GM19452 (cell line): ENCODE results near the gene ATP11A.

Experiments used
- ATAC-seq: cut with Tn5 transposase; IDR thresholded peaks from one replicate; pipeline ENCODE4 v1.9.1; 2021; ENCODE audit not compliant: unreplicated experiment

ATP11A gene

DNA sequence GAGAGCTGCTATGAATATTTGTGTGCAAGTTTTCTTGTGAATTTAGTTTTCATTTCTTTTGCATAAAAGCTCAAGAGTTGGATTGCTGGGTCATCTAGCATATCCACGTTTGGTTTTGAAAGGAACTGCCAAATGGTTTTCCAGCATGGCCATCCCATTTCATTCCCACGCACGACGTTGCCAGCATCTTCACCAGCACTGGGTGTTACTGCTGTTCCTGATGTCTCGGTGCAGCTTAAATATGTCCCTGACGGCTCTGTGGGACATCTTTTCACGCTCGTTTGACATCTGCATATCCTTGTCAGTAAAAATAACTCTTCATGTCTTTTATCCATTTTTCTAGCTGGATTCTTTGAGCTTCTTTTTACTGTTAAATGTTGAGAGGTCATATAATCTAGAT lies 123.7 kb downstream of the ATP11A start:
- no peak for ATAC-seq

DNA sequence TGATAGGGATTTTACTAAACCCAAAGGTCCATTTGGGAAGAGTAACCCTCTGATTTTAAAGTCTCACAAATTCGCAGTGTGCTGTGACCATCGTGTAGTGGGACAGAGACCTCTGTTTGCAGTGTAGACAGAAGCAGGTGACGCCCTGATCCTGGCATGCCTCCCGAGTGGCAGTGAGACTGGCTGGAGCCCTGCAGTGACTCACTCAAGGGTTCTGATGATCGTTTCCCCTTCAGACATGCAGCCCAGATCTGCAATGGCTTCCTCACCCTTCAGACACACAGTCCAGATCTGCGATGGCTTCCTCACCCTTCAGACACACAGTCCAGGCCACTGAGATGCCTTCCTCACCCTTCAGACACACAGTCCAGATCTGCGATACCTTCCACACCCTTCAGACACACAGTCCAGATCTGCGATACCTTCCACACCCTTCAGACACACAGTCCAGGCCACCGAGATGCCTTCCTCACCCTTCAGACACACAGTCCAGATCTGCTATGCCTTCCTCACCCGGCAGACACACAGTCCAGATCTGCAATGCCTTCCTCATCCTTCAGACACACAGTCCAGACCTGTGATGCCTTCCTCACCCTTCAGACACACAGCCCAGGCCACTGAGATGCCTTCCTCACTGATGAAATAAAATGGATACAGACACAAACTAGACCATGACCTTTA lies 125.2 kb downstream of the ATP11A start:
- no peak for ATAC-seq

DNA sequence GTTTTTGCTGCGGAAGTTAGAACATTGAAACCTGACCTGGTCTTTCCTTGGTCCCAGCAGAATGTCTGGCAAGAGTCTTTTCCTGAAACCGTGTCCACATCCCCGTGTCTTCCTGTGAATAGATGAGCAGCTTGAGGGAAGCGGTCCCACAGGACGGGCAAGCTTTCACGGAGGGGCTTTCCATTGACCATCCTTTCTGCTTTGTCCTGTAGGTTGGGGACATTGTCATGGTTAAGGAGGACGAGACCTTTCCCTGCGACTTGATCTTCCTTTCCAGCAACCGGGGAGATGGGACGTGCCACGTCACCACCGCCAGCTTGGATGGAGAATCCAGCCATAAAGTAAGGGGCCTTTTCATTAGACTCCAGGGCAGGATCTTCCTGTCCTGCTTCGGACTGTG lies 126.0 kb downstream of the ATP11A start:
- ATAC-seq: no peak

DNA sequence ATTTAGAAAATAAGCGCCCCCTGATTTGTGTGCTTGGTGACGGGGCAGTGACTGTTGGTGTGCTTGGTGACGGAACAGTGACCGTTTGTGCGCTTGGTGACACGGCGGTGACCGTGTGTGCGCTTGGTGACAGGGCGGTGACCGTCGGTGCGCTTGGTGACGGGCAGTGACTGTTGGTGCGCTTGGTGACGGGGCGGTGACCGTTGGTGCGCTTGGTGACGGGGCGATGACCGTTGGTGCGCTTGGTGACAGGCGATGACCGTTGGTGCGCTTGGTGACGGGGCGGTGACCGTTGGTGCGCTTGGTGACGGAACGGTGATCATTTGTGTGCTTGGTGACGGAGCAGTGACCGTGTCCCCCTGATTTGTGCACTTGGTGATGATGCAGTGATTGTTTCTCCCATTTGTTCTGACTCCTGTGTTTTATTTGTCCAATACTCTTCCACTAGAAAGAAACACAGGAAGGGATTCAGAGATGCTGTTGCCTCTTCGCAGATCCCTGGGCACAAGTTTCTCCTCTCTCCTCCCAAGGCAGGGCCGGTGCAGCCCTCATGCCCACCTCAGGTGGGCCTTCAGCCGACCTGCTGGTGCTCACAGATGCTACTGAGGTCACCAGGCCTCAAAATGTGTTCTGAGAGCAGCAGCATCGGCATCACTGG lies 128.3 kb downstream of the ATP11A start:
- ATAC-seq: no peak

DNA sequence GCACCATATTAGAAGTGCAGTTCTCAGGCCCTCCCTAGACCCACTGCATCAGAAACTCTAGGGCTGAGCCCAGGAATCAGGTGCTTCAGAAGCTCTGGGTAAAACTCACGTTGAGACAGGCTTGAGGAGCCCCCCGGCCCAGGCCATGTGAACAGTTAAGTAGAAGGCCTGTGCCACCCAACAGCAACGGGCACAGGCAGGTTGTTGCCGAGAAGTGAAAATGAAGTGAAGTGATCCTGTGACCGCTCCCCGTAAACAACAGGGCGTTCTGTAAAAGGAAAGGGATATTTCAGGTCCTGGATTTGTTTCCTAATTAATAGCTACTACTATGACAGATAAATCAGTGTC lies 128.8 kb downstream of the ATP11A start:
- ATAC-seq: no peak

DNA sequence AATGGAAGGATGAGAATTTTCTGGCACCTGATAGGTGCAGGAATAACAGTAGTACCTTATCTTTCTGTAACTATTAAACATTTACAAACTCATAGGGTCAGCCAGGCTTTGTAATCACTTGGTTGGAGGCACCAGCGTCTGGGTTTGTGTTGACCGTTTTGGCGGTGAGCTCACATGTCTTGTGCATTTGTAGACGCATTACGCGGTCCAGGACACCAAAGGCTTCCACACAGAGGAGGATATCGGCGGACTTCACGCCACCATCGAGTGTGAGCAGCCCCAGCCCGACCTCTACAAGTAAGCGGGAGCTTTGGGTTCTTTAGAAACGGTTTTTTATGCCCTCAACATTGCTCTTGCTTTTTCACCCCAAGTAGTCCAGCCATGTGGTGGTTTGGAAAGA lies 129.3 kb downstream of the ATP11A start:
- ATAC-seq: no peak

DNA sequence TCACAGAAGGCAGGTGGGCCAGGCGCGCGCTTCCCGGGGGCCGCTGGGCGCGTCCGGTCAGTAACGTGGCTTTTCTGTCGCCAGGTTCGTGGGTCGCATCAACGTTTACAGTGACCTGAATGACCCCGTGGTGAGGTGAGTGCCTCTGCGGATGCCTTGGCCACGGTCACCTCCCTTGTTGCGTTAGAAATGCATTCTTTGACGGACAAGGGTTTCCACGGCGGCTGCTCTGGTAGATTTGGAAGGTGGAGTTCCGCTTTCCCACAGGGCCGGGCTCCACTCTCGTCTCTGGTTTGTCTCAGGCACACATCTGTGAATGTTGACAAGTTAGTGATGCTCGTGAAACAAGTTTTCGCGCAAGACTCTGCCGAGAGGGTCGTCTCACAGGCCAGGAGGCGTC lies 130.0 kb downstream of the ATP11A start:
- no peak for ATAC-seq

DNA sequence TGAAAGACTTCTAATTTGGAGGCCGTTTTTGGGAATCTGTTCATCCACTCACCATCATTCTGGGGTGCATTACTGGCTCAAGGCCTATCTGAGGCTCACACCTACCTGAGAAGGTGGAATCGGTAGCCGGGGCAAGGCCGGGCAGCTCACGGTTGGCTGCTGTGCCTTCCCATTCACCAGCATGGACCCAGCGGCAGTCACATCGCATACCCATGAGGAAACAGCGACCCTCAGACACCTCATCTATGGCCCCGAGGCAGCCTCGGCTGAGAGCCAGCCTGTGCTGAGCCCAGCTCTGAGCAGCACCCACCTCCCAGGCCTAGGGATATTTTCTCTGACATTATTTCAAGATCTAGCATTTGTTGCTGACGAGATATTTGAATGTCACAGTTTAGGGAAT lies 130.5 kb downstream of the ATP11A start:
- ATAC-seq: no peak

DNA sequence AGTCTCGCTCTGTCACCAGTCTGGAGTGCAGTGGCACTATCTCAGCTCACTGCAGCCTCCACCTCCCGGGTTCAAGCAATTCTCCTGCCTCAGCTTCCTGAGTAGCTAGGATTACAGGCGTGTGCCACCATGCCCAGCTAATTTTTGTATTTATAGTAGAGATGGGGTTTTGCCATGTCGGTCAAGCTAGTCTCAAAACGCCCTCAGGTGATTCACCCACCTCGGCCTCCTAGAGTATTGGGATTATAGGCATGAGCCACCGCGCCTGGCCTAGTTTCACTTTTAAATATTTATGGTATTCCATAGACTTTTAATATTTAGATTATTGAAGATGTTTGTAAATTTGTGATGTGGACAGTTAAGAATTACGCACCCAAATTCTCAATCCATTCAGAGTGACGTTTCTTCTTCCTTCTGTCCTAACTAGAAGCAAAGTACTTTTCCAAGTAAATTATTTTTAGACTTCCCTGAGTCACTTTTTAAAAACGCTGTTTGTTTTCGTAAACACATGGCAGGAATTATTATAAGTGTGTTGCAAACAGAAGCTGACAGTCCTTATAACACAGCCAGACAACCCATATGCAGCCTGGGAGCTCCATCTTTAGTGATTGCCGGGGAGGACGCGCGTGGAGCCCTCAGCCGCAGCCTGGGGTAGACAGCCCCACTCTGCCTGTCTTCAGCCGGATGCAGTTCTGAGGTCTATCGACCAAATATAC lies 131.7 kb downstream of the ATP11A start:
- no peak for ATAC-seq

DNA sequence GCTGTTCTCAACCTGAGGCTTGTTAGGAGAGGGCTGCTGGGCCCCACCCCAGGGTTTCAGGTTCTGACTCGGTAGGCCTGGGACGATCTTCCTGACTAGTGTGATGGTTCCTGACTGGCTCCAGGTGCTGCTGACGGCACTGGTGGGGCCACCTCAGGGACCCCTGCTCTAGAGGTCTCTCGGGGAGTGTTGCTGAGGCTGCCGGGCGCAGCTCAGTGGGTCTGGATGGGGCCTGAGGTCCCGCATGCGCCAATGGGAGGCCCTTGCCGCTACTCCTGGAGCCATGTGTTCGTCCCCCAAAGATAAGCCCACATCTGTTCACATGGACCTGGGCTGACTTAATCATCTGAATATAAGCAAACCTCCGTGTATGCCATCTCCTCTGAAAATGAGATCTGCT lies 133.0 kb downstream of the ATP11A start:
- no peak for ATAC-seq

DNA sequence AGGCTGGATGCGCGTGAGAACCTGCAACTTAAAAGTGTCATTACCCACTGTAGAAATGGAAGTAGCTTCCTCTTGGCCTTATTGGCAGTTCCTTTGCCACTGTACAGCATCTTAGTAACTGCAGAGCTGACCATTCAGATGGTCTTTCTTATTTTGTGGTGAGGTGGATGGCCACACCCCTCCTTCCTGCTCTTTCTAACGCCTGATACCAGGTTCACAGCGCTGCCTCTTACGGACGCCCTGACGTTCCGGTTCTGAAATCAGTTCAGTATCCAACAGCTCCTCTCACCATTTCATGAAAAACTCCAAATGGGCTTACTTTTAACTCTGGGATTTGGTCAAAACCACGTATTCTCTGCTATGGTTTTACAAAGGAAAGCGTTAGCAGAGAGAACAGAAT lies 134.6 kb downstream of the ATP11A start:
- no peak for ATAC-seq

DNA sequence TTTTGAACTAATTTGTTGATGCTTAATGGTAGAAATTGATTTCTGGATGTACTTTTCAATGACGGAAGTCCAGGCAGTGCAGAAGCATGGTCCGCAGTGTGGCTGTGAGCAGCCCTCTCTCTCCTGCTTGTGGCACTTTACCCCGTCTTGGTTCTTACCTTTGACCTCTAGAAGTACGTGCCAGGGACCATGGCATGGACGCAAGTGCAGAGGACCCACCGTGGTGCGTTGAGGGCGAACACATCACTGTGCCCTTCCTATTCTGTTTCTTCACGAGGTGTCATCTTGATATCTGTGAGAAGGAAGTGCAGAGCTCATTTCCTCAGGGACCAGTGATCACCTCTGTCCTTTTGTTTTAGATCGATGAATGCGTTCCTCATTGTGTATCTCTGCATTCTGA lies 135.2 kb downstream of the ATP11A start:
- no peak for ATAC-seq

DNA sequence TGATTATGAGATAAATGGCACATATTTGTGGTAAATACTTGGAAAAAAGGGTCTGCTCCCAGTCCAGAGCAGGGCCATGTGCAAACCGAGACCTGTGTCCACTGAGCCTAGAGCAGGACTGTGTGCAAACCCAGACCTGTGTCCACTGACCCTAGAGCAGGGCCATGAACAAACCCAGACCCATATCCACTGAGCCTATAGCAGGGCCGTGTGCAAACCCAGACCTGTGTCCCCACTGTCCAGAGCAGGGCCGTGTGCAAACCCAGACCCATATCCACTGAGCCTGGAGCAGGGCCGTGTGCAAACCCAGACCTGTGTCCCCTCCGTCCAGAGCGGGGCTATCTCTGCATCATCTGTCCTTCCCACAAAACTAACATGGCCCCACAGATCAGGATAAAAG lies 136.0 kb downstream of the ATP11A start:
- ATAC-seq: no peak

DNA sequence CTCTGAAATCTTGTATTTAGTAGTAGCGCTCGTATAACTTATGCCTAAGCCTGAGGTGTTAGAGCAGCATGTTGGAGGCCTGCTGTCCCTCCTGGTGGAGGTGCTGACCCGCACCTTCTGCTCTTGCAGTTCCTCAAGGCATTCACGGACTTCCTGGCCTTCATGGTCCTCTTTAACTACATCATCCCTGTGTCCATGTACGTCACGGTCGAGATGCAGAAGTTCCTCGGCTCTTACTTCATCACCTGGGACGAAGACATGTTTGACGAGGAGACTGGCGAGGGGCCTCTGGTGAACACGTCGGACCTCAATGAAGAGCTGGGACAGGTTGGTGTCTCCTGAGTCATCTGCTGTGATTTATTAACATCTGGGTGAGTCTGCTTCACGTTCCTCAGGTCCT lies 136.7 kb downstream of the ATP11A start:
- ATAC-seq: no peak

DNA sequence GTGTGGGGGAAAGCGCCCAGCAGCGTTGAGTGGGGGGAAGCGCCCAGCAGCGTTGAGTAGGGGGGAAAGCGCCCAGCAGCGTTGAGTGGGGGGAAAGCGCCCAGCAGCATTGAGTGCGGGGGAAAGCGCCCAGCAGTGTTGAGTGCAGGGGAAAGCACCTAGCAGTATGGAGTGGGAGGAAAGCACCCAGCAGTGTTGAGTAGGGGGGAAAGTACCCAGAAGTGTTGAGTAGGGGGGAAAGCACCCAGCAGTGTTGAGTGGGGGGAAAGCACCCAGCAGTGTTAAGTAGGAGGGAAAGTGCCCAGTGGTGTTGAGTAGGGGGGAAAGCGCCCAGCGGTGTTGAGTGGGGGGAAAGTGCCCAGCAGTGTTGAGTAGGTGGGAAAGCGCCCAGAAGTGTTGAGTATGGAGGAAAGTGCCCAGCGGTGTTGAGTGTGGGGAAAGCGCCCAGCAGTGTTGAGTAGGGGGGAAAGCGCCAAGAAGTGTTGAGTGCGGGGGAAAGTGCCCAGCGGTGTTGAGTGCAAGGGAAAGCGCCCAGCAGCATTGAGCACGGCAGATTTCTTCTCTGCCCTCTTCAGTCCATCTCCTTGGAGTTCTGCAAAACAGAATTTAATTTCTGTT lies 138.4 kb downstream of the ATP11A start:
- ATAC-seq: no peak

DNA sequence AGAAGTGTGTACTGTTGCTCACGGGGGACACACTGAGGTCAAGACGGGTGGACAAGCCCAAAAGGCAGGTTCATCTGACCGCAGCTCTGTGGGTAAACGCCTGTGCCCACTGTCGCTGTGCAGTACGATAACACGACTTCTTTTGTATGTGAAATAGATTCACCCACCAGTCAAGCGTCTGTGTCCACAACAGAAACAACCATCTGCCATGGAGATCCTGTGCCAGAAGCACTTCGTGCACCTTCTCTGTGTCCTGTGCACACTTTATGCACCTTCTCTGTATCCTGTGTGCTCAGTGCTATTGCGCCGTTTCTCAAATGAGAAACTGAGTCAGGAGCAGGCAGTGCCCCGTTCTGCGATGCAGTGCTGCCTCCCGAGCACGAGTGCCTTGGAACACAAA lies 138.9 kb downstream of the ATP11A start:
- ATAC-seq: no peak

DNA sequence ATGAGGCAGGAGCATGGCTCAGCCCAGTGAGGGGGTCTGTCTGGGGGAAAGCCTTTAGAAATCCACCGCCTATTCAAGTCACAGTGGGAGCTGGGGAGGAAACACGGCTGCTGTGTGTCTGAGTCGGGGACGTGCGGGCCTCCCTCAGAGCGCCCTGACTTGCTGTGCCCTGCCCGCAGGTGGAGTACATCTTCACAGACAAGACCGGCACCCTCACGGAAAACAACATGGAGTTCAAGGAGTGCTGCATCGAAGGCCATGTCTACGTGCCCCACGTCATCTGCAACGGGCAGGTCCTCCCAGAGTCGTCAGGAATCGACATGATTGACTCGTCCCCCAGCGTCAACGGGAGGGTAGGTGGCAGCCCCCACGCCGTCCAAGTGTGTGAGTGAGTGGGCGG lies 141.4 kb downstream of the ATP11A start:
- no peak for ATAC-seq

DNA sequence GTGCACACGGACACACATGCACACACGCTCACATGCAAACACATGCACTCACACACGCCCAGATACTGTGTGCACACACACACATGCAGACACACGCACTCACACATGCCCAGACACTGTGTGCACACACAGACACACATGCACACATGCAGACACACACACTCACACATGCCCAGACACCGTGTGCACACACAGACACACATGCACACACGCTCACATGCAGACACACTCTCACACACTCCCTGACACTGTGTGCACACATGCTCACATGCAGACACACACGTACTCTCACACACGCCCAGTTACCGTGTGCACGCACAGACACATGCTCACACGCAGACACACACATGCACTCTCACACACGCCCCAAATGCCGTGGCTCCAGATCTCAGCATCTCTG lies 142.0 kb downstream of the ATP11A start:
- no peak for ATAC-seq

DNA sequence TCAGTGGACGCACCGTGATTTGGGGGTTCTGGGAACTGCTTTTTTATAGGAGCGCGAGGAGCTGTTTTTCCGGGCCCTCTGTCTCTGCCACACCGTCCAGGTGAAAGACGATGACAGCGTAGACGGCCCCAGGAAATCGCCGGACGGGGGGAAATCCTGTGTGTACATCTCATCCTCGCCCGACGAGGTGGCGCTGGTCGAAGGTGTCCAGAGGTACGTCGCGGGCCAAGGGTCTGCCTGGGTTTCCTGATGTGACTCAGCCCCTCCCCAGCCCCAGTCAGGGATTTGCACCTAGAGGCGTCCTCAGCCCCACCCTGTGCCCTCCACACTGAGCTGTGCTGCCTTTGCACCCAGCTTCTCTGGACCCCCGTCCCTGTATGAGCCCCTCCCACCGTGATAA lies 143.0 kb downstream of the ATP11A start:
- ATAC-seq: no peak

DNA sequence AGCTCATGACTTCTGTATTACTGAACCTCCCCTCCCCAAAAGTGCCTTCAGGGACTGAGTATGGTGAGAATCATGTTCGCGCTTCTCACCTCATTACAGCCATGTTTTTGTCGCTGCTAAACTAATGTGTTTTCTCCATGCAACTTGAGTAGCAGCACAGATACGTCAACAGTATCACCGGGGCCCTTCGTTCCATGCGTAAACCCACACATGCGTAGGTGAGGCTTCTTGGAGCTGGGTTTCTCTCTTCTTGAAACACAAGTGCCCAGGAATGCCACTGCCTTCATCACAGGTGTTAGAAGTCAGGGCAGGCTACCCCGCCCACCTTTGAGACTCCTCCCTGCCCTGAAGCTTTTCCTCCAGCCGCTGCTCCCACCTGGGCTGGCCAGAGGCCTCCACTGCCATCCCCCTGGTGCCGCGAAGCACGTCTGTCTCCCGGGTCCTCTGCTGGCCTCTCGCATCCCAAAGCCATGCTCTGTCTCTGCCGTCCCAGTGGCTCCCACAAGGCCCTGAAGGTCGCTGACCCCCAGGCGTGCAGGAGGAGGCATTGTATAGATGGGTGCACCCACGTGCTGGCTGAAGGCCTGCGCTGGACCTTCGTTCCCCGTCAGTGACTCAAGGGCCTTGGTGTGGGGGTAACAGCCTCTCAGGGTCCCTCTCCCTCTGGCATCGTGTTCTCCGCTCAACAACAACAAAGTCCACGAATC lies 143.9 kb downstream of the ATP11A start:
- ATAC-seq: no peak

DNA sequence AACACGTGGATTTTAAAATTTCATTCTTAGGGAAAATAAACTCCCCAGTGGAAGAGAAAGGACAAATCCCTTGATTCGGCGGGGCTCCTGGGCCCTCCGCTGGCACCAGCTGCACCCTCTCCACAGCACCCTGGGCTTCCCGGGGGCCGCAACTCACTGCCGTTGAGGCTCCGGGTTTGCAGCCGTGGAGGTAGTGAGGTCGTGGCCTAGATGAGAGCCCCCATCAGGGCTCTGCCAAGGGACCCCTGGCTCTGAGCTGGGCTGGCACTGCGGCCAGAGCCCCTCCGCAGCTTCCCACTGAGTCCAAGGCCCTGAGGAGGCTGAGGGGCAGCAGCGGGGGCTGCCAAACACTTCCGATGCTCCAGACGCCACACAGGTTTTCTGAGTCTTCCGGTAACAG lies 145.5 kb downstream of the ATP11A start:
- ATAC-seq: no peak

DNA sequence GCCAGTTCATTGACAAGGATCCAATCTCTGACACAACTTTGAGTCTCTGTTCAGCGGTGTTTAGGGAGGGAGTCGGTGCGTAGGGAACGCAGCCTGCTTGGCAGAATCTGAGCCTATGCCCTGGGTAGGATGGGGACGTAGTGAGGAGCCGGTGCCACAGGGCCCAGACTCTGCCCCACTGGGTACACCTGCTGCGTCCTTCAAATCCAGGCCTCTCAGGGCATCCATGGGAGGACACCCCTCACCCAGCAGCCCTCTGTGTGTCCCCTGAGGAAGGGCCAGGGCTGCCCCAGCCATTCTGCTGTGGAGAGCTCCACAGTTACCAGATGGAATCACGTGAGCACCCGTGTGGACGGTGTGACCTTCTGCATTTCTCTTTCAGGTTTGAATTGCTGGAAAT lies 146.0 kb downstream of the ATP11A start:
- no peak for ATAC-seq
